Spleen (tissue), 11 donors: ENCODE results near the gene KCNH6. TPM values are rescaled to one million over a fixed set of nuclear protein-coding genes. Genes with fewer than 3 reads are reported as not detected.
A peak's percentile ranks its signal among the peaks of the same experiment; 100 is the strongest.

Experiments used
- DNase-seq: peaks from one replicate; pipeline ENCODE4 v3.0.0-alpha.2; 2020
- H3K27ac ChIP-seq, 8 donors: fragments of 200-600 bp; sonication (generic) in 7 of 8; 1 replicate in 4 of 8; 2 replicates in 4 of 8; pipeline versions ENCODE4 v1.5.0 to v1.8.0; 2016 to 2021; ENCODE audit warnings: inconsistent platforms in 4 of 8, mild to moderate bottlenecking in 4 of 8, moderate library complexity in 1 of 8
- H3K27me3 ChIP-seq, 7 donors: fragments of 200-600 bp; sonication (generic) in 6 of 7; replicated peaks in 1 of 7; 1 replicate in 4 of 7; 2 replicates in 3 of 7; pipeline versions ENCODE4 v1.5.0 to v1.8.0; 2016 to 2021; ENCODE audit warnings: inconsistent platforms in 3 of 7, mild to moderate bottlenecking in 1 of 7
- H3K36me3 ChIP-seq, 6 donors: fragments of 200-600 bp; sonication (generic) in 5 of 6; 1 replicate in 4 of 6; 2 replicates in 2 of 6; pipeline versions ENCODE4 v1.5.0 to v1.8.0; 2016 to 2021; ENCODE audit warnings: inconsistent platforms in 2 of 6
- H3K4me1 ChIP-seq, 6 donors: fragments of 200-600 bp; sonication (generic) in 5 of 6; 1 replicate in 3 of 6; 2 replicates in 3 of 6; pipeline versions ENCODE4 v1.5.0 to v1.8.0; 2016 to 2021; ENCODE audit warnings: inconsistent platforms in 3 of 6
- H3K4me3 ChIP-seq, 8 donors: fragments of 200-600 bp; sonication (generic) in 7 of 8; 1 replicate in 4 of 8; 2 replicates in 4 of 8; pipeline versions ENCODE4 v1.5.0 to v1.8.0; 2016 to 2021; ENCODE audit warnings: inconsistent platforms in 4 of 8, mild to moderate bottlenecking in 4 of 8, moderate library complexity in 2 of 8
- H3K9me3 ChIP-seq, 8 donors: fragments of 200-600 bp; sonication (generic) in 7 of 8; 1 replicate in 4 of 8; 2 replicates in 4 of 8; pipeline versions ENCODE4 v1.5.0 to v1.8.0; 2016 to 2021; ENCODE audit warnings: inconsistent platforms in 4 of 8
- CTCF ChIP-seq, 11 experiments: fragments of 200-600 bp in 7 of 11; fragments of 450-650 bp in 4 of 11; sonication (generic) in 4 of 11; IDR thresholded peaks in 8 of 11; conservative IDR thresholded peaks in 3 of 11; 1 replicate in 7 of 11; 2 replicates in 4 of 11; pipeline versions ENCODE4 v1.4.0 to v1.8.0; 2016 to 2021; ENCODE audit warnings: antibody characterized with exemption in 11 of 11, inconsistent platforms in 4 of 11, mild to moderate bottlenecking in 1 of 11
- POLR2A ChIP-seq, 3 donors: fragments of 450-650 bp; IDR thresholded peaks; one replicate each; pipeline ENCODE4 v1.5.1; 2017; ENCODE audit warnings: antibody characterized with exemption in 3 of 3, mild to moderate bottlenecking in 1 of 3
- POLR2AphosphoS5 ChIP-seq, 3 donors: sonication (generic); formaldehyde crosslinking; IDR thresholded peaks; one replicate each; pipeline ENCODE4 v1.5.1; 2017; ENCODE audit warnings: antibody characterized with exemption in 3 of 3
- WGBS, 5 donors: extraction: QIAGEN DNeasy Blood & Tissue Kit in 3 of 5; methylation state at CpG; one replicate each; pipeline versions ENCODE4 v1.1.5 to v1.1.7; 2013 to 2018; 5-methylcytosine and 5-hydroxymethylcytosine counted together
- intact Hi-C: fragments of 100-400 bp; cut with DNase I; formaldehyde crosslinking; loops from one replicate; pipeline ENCODE4 v1.15.0; 2023; ENCODE audit warnings: low total_unique reads
- polyA plus RNA-seq, 3 donors: library from polyadenylated mRNA; stranded (reverse); fragments of 200-250 nt; gene quantifications; one replicate each; pipeline ENCODE4 v1.2.1, GENCODE V29; 2013
- total RNA-seq, 7 donors: library from RNA; depleted of rRNA in 3 of 7; stranded (reverse); fragments of >200 nt in 3 of 7; fragmentation: NEBNext Ultra II Directional in 4 of 7; extraction: Animal tissue kit (Norgen Biotek cat#: 25700) in 4 of 7; gene quantifications; one replicate each; pipeline versions ENCODE4 v1.1.0 to v1.2.1, GENCODE V29; 2016 to 2021
- donor health status: healthy with polysubstance abuse.
- donor health status: DM: no; HTN: no; CAD: no; lungs with moderate emphysema.
- donor health status: DM: no; HTN: no; CAD: no.
- donor health status: Bipolar disorder and iron deficiency.
- donor health status: healthy.
- donor health status: DM: no; HTN: no; CAD: no.
- donor health status: DM: yes; HTN: yes; CAD: no.

Gene KCNH6
- total and polyA plus RNA-seq, 10 donors = not detected

DNA sequence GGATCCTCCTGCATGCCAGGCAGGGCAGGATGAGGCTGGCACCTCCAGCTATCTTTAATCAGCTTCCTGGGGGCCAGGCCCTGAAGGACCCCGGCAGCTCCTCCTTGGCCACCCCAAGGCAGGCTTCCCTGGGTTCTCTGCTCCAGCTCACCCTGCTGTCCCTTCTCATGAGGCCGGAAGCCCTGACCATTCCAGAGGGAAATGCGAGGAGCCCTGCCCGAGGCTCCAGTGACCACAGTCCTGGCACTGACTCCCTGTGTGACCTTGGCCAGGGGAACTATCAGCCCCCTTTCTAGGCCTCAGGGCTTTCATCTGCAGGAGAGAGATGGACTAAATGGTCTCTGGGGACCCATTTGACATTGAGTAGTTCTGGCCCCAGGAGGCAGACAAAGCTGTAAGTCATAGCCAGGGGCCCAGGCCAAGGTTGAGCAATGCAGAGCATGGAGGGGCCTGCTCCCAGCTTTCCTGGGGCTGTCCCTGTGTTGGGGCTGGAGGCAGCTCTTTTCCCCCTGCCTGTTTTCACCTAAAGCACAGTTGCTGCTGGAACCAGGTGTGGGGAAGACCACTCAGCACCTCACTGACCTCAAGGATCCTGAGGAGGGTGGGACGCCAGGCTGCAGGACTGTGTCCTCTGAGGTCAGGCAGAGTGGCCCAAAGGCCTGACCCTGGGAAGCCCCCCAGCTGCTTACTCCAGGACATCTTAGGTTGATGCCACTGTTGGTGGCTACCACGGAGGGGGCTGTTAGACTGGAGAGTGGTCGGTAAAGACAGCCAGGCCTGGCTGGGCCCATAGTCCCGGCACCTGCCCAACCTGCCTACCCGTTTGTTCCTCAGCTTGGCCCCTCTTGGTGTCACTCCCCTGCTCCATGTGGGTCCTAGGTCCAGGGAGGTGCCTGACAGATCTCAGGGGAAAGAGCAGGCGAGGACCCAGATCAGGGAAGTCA lies 8.1 kb downstream of the KCNH6 start:
- intact Hi-C loops = no loop called here
- TF ChIP-seq POLR2AphosphoS5 (IDR thresholded peaks at IDR 0.05) (no peak), CTCF (IDR thresholded peaks at IDR 0.05 in 8 of 11, conservative IDR thresholded peaks at IDR 0.05 in 3 of 11) (no peak)
- no peaks in the 10 kb centered on the region for H3K36me3 ChIP-seq
- no peak overlapping the region for H3K4me3 ChIP-seq
- no peak for DNase-seq
- no peaks in the 10 kb centered on the region for H3K4me1 ChIP-seq
- H3K27ac ChIP-seq = no peak overlapping the region
- peaks cover 0 to 25% (median 0%) of the 10 kb centered on the region in 7 donors for H3K27me3 ChIP-seq
- no peaks in the 10 kb centered on the region for H3K9me3 ChIP-seq
- 82 to 91% (median 86%) methylated on average over 9 to 10 of the region's 10 CpGs for WGBS, 5 donors

GRCh38 chr17:63533433-63534077 lies 10.4 kb downstream of the KCNH6 start:
- no peaks in the 10 kb centered on the region for H3K36me3 ChIP-seq
- peaks cover 0 to 10% (median 7%) of the 10 kb centered on the region in 6 donors for H3K4me1 ChIP-seq
- peaks cover 0 to 37% (median 14%) of the 10 kb centered on the region in 7 donors for H3K27me3 ChIP-seq
- H3K4me3 ChIP-seq = no peak overlapping the region
- peak; percentile 62 for DNase-seq
- no peak overlapping the region for H3K27ac ChIP-seq
- H3K9me3 ChIP-seq = no peaks in the 10 kb centered on the region
- WGBS, 5 donors = 84 to 89% (median 87%) methylated on average over 20 of the region's 20 CpGs
- intact Hi-C loops = no loop called here
- TF ChIP-seq POLR2A (IDR thresholded peaks at IDR 0.05) (no peak), POLR2AphosphoS5 (IDR thresholded peaks at IDR 0.05) (no peak), CTCF (IDR thresholded peaks at IDR 0.05 in 8 of 11, conservative IDR thresholded peaks at IDR 0.05 in 3 of 11) (no peak)

DNA sequence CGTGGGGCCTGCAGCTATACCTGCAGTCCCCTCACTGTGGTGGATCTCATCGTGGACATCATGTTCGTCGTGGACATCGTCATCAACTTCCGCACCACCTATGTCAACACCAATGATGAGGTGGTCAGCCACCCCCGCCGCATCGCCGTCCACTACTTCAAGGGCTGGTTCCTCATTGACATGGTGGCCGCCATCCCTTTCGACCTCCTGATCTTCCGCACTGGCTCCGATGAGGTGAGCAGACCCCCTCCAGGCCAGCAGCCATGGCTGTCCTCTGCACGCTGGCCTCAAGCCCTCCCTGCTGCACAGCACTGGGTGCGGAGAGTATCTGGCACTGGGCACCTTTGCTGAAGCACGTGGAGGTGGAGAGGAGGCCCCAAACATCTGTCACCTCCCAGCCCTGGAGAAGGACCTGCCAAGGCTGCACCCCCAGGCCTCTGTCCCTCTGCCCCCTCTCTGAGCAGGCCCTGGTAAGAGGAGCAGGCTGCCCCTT lies 11.0 kb downstream of the KCNH6 start:
- peaks cover 0 to 12% (median 8%) of the 10 kb centered on the region in 6 donors for H3K4me1 ChIP-seq
- 92 to 97% (median 94%) methylated on average over 17 of the region's 17 CpGs for WGBS, 5 donors
- peak; percentile 59 for DNase-seq
- no peak for TF ChIP-seq POLR2AphosphoS5 (IDR thresholded peaks at IDR 0.05)
- TF ChIP-seq CTCF (IDR thresholded peaks at IDR 0.05 in 8 of 11, conservative IDR thresholded peaks at IDR 0.05 in 3 of 11) = no peak
- TF ChIP-seq POLR2A (IDR thresholded peaks at IDR 0.05) = no peak
- no peaks in the 10 kb centered on the region for H3K9me3 ChIP-seq
- no peak overlapping the region for H3K4me3 ChIP-seq
- no peak overlapping the region for H3K27ac ChIP-seq
- H3K36me3 ChIP-seq = no peaks in the 10 kb centered on the region
- H3K27me3 ChIP-seq = peaks cover 0 to 42% (median 19%) of the 10 kb centered on the region in 7 donors
- intact Hi-C loops = no loop called here
